Esophagus muscularis mucosa (tissue), 4 donors: ENCODE results near the gene HOXA2. TPM values are rescaled to one million over a fixed set of nuclear protein-coding genes. Genes with fewer than 3 reads are reported as not detected.

ENCODE experiments used
- DNase-seq: peaks from one replicate; pipeline ENCODE4 v3.0.0-alpha.2; 2017; ENCODE audit errors: extremely low spot score
- H3K27ac ChIP-seq, 4 donors: fragments of 200-600 bp; sonication (generic); replicated peaks in 1 of 4; 1 replicate in 3 of 4; 2 replicates in 1 of 4; pipeline ENCODE4 v1.5.1; 2016 to 2019; ENCODE audit warnings: mild to moderate bottlenecking in 1 of 4
- H3K27me3 ChIP-seq, 4 donors: fragments of 200-600 bp; sonication (generic); one replicate each; pipeline versions ENCODE4 v1.5.1 to v1.6.0; 2016 to 2019
- H3K36me3 ChIP-seq, 4 donors: fragments of 200-600 bp; sonication (generic); one replicate each; pipeline ENCODE4 v1.5.1; 2016 to 2019
- H3K4me1 ChIP-seq, 4 donors: fragments of 200-600 bp; sonication (generic); one replicate each; pipeline ENCODE4 v1.5.1; 2016 to 2019
- H3K4me3 ChIP-seq, 4 donors: fragments of 200-600 bp; sonication (generic); 1 replicate in 2 of 4; 2 replicates in 2 of 4; pipeline ENCODE4 v1.5.1; 2016 to 2019; ENCODE audit warnings: mild to moderate bottlenecking in 4 of 4, moderate library complexity in 1 of 4
- H3K9me3 ChIP-seq, 4 donors: fragments of 200-600 bp; sonication (generic); 1 replicate in 3 of 4; 2 replicates in 1 of 4; pipeline ENCODE4 v1.5.1; 2016 to 2019
- CTCF ChIP-seq, 3 experiments: fragments of 200-600 bp in 2 of 3; fragments of 450-650 bp in 1 of 3; sonication (generic) in 2 of 3; IDR thresholded peaks; one replicate each; pipeline ENCODE4 v1.5.1; 2017 to 2019; ENCODE audit warnings: antibody characterized with exemption in 3 of 3, mild to moderate bottlenecking in 2 of 3, moderate library complexity in 1 of 3
- EP300 ChIP-seq: sonication (generic); formaldehyde crosslinking; IDR thresholded peaks from one replicate; pipeline ENCODE4 v1.6.1; 2017; ENCODE audit warnings: antibody characterized with exemption
- POLR2A ChIP-seq: fragments of 450-650 bp; IDR thresholded peaks from one replicate; pipeline ENCODE4 v1.6.1; 2017; ENCODE audit warnings: antibody characterized with exemption, moderate library complexity, mild to moderate bottlenecking, low read depth
- POLR2AphosphoS5 ChIP-seq, 2 donors: sonication (generic); formaldehyde crosslinking; IDR thresholded peaks; one replicate each; pipeline ENCODE4 v1.6.1; 2017; ENCODE audit warnings: antibody characterized with exemption in 2 of 2
- WGBS: methylation state at CpG from one replicate; pipeline ENCODE4 v1.1.5; 2018; 5-methylcytosine and 5-hydroxymethylcytosine counted together
- intact Hi-C: fragments of 100-400 bp; cut with DNase I; formaldehyde crosslinking; loops from one replicate; pipeline ENCODE4 v1.15.1; 2023
- total RNA-seq, 4 donors: library from RNA; depleted of rRNA; stranded (reverse); fragments of >200 nt; gene quantifications; one replicate each; pipeline versions ENCODE4 v1.1.0 to v1.2.1, GENCODE V29; 2016

The HOXA2 gene
- total RNA-seq, 4 donors from 2014 or later, result 3.3 to 5.4 (median 4.4) TPM

- Histone ChIP-seq H3K27ac (peak overlapping the region; percentile 96 to 99 (median 99)), H3K4me3 (peak overlapping the region; percentile 83 to 96 (median 90)), H3K36me3 (no peaks in the 10 kb centered on the region), H3K9me3 (no peaks in the 10 kb centered on the region), H3K4me1 (peaks cover 11 to 58% (median 48%) of the 10 kb centered on the region in 4 donors), H3K27me3 (peaks cover 0 to 23% (median 5%) of the 10 kb centered on the region in 4 donors)
- TF ChIP-seq CTCF (IDR thresholded peaks at IDR 0.05) (no peak), POLR2AphosphoS5 (IDR thresholded peaks at IDR 0.05) (peak in 1 of 2 donors; percentile 6)
- intact Hi-C loops, result loop anchor here (10.0 kb wide), 2 partner anchors 117 to 937 kb away; partner anchors contain the start of genes CBX3 and HNRNPA2B1
- WGBS, result 50% methylated on average over 18 of the region's 18 CpGs
- no peak for DNase-seq
Observed at GRCh38 chr7:27141137-27141922, 38.8 kb upstream of the HOXA2 start.

GRCh38 chr7:27140126-27140857, 37.8 kb upstream of the HOXA2 start:
- H3K36me3 ChIP-seq, result no peaks in the 10 kb centered on the region
- no peaks in the 10 kb centered on the region for H3K9me3 ChIP-seq
- H3K4me1 ChIP-seq, result peaks cover 11 to 68% (median 59%) of the 10 kb centered on the region in 4 donors
- no peak for DNase-seq
- WGBS, result 58% methylated on average over 15 of the region's 15 CpGs
- H3K27me3 ChIP-seq, result peaks cover 0 to 16% (median 3%) of the 10 kb centered on the region in 4 donors
- H3K4me3 ChIP-seq, result peak overlapping the region; percentile 83 to 96 (median 90)
- TF ChIP-seq POLR2AphosphoS5 (IDR thresholded peaks at IDR 0.05), result no peak
- no peak for TF ChIP-seq POLR2A
- intact Hi-C loops, result loop anchor here (10.0 kb wide), 2 partner anchors 115 to 935 kb away; partner anchors contain the start of genes CBX3 and HNRNPA2B1
- peak overlapping the region; percentile 96 to 99 (median 99) for H3K27ac ChIP-seq

GRCh38 chr7:27139334-27140125, 37.0 kb upstream of the HOXA2 start:
- TF ChIP-seq EP300, result no peak
- TF ChIP-seq POLR2AphosphoS5 (IDR thresholded peaks at IDR 0.05), result no peak
- TF ChIP-seq CTCF (IDR thresholded peaks at IDR 0.05), result no peak
- no peak for TF ChIP-seq POLR2A
- Histone ChIP-seq H3K27ac (peak overlapping the region; percentile 96 to 99 (median 99)), H3K4me3 (peak overlapping the region; percentile 56 to 95 (median 84)), H3K9me3 (no peaks in the 10 kb centered on the region), H3K4me1 (peaks cover 11 to 70% (median 60%) of the 10 kb centered on the region in 4 donors), H3K27me3 (peaks cover 0 to 10% (median 1%) of the 10 kb centered on the region in 4 donors), H3K36me3 (no peaks in the 10 kb centered on the region)
- intact Hi-C loops, result loop anchor here (10.0 kb wide), 2 partner anchors 115 to 935 kb away; partner anchors contain the start of genes CBX3 and HNRNPA2B1
- no peak for DNase-seq
- whole genome bisulfite sequencing, result 54% methylated on average over 18 of the region's 53 CpGs

GRCh38 chr7:27138985-27139333, 36.5 kb upstream of the HOXA2 start:
- Histone ChIP-seq H3K4me3 (peak overlapping the region; percentile 56 to 95 (median 84)), H3K4me1 (peaks cover 11 to 70% (median 60%) of the 10 kb centered on the region in 4 donors), H3K36me3 (no peaks in the 10 kb centered on the region), H3K27ac (peak overlapping the region; percentile 96 to 99 (median 99)), H3K27me3 (peaks cover 0 to 4% (median 0%) of the 10 kb centered on the region in 4 donors), H3K9me3 (no peaks in the 10 kb centered on the region)
- TF ChIP-seq CTCF (IDR thresholded peaks at IDR 0.05) (no peak), POLR2AphosphoS5 (IDR thresholded peaks at IDR 0.05) (no peak), EP300 (no peak), POLR2A (no peak)
- WGBS, result 59% methylated on average over 11 of the region's 11 CpGs
- no peak for DNase-seq
- intact Hi-C loops, result no loop called here
